LoVo (cell line): ENCODE results near the gene TMEM39B.
"Not testable (repeated sequence)": the region's sequence is repeated elsewhere in the genome, so short reads cannot be mapped to it uniquely, and the experiment has no call there.

Experiments used
- DNase-seq: peaks from one replicate; pipeline ENCODE4 v3.0.0-alpha.2; 2016; ENCODE audit warnings: low spot score

Gene TMEM39B

DNA sequence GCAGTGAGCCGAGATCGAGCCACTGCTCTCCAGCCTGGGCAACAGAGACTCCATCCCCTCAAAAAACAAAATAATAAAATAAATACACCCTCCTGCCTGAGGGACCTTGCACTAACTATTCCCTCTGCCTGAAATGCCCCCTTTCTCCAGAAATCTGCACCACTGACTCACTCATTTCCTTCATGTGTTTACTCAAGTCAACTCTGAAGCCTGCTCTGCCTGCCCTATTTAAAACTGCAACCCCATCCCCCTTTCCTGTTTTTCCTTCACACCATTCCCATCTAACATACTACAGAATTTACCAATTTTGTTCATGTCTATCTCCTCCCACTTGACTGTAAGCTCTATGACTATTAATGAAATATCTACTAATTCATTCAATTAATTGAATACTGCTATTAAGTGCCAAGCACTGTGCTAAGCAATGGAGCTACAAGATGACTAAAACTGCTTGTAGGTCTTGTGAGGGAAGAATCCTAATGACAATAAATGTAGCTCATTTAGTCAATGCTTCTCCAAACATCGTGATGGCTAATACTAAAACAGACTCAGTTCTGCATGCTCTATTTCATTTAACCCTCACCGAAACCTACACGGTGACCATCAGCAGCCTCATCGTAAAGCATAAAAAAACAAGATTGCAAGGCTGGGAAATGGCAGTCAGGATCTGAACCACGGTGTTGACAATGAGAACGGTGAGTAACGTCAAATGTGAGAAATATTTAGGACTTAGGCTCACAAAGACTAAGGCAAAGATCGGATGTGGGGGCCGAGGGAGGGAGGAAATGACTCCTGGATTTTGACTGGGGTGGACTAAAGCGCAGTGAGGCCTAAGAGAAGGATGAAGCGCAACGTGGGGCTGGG lies 749 bp upstream of the TMEM39B start:
- no peak for DNase-seq

- DNase-seq: no peak
Observed at GRCh38 chr1:32073299-32074229, 825 bp downstream of the TMEM39B start.

GRCh38 chr1:32074841-32075240 lies 2.1 kb downstream of the TMEM39B start:
- DNase-seq: no peak

- DNase-seq: no peak
Observed at GRCh38 chr1:32077451-32077850, 4.7 kb downstream of the TMEM39B start.

DNA sequence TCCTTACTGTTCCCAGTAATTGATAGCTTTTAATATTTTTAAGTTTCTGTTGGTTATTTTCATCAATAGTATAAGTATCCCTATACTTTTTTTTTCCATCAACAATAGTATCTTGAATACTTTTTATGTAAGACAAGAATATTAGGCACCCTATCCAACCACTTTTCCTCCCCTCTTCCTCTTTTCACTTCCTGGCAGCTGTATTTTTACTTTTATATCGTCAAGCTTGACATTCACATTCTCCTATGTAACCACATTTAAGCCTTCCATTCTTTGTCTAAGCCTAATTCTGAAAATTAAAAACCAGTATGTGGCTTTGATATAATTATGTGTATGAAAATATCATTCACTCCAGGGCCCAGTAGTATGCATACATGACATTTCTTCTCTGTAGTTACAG lies 9.3 kb downstream of the TMEM39B start:
- DNase-seq: no peak

DNA sequence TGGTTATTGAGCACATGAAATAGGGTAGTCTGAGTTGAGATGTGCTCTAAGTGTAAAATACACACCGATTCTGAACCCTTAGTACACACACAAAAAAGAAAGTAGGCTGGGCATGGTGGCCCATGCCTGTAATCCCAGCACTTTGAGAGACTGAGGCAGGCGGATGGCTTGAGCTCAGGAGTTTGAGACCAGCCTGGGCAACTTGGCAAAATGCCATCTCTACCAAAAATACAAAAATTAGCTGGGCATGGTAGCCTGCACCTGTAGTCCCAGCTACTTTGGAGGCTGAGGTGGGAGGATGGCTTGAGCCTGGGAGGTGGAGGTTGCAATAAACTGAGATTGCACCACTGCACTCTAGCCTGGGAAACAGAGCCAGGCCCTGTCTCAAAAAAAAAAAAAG lies 13.6 kb downstream of the TMEM39B start:
- DNase-seq: not testable (repeated sequence)

- DNase-seq: no peak
Observed at GRCh38 chr1:32091176-32091575, 18.4 kb downstream of the TMEM39B start.

- no peak for DNase-seq
Observed at GRCh38 chr1:32091591-32091990, 18.9 kb downstream of the TMEM39B start.

- DNase-seq: no peak
Observed at GRCh38 chr1:32094746-32095521, 22.2 kb downstream of the TMEM39B start.

- no peak for DNase-seq
Observed at GRCh38 chr1:32099426-32099825, 26.7 kb downstream of the TMEM39B start.

GRCh38 chr1:32100359-32100758 lies 27.6 kb downstream of the TMEM39B start:
- DNase-seq: no peak

- DNase-seq: no peak
Observed at GRCh38 chr1:32100807-32101708, 28.3 kb downstream of the TMEM39B start.

GRCh38 chr1:32104127-32104526 lies 31.4 kb downstream of the TMEM39B start:
- no peak for DNase-seq

- DNase-seq: no peak
Observed at GRCh38 chr1:32105338-32105737, 32.6 kb downstream of the TMEM39B start.

- no peak for DNase-seq
Observed at GRCh38 chr1:32106663-32107275, 34.0 kb downstream of the TMEM39B start.

DNA sequence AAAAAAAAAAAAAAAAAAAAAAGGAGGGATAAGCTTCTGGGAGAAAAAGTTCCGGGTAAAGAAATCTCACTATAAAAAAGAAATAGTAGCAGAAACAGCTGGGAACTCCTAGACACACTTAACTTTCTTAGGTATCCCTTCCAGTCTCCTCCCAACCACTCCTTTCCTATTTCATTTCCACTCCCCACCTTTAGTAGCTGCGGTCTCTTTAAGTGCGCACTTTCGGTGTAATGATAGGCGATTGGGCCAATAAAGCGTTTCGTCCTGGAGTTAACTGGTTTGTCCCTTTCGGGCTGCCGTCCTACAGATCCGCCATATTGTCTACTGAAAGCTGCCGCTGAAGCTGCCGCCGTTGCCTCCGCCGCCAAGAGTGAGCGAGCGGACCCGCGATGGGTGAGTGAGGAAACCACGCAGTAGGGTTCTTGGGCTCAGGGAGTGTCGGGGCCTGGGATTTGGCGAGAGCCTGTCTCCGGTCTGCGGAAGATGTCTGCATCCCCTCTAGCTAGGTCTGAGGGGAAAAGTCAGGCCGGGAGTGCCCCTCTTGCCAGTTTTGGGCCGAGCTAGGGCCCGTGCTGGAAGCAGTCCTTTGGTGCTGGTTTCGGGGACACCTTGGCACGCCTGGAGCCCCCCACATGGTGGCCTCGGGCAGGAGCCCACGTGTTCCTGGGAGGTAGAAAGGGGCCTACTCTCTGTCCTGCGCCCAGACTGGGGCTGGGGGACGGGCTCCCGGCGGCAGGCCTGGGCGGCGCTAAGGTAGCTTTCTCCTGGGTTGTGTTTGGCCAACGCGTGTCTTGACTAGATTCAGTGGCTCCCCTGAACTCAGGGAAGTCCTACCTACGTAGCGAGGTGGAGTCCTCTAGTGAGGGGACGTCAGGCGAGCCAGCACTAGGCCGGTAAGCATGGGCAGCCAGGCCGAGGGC lies 35.3 kb downstream of the TMEM39B start, which contains the start of gene KPNA6:
Gene KPNA6 (plus strand): TSS at position 315 of the 920 bp plus-strand sequence. CDS start 75 bp downstream, at position 390.
- peak; percentile 94 for DNase-seq

DNA sequence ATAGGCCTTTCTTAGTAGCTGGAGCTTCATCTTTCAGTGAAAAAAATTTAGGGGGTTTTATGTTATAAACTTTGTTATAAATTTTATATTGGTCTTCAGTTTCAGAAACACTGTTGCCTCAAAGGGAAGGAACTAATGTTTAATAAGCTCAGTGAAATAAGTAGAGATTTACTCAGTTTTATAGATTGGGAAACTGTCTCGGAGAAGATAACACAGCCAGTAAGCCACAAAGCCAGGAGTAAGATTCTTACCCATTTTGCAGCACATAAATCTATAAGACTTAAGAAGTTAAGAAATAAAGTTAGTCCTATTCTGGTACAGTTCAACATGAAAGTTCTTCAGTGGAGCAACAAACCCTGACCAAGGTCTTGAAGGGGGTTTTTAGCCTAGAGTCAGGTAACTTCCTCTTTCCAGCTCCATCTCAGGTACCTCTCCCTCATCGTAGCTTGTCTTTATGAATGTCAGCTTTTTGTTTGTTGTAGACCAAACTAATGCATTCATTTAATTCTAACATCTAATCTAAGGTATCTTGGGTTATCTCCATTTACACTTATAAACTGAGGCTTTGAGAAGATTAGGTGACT lies 38.4 kb downstream of the TMEM39B start:
- no peak for DNase-seq

GRCh38 chr1:32111789-32112188 lies 39.0 kb downstream of the TMEM39B start:
- DNase-seq: no peak

GRCh38 chr1:32112806-32113375 lies 40.2 kb downstream of the TMEM39B start:
- no peak for DNase-seq
